HUES6 (cell line): ENCODE results near the gene SUMO2.

Experiments used
- H3K27ac ChIP-seq: 2 replicates; pipeline ENCODE4 v1.7.0; 2013; ENCODE audit warnings: low read depth, mild to moderate bottlenecking, low read length, inconsistent platforms
- H3K27me3 ChIP-seq: 2 replicates; pipeline ENCODE4 v1.6.1; 2013; ENCODE audit warnings: low read length; ENCODE audit not compliant: control insufficient read depth, insufficient read depth
- H3K36me3 ChIP-seq: 2 replicates; pipeline ENCODE4 v1.6.1; 2013; ENCODE audit warnings: low read length; ENCODE audit not compliant: control insufficient read depth, insufficient read depth
- H3K4me1 ChIP-seq: 2 replicates; pipeline ENCODE4 v1.6.1; 2013; ENCODE audit warnings: low read length; ENCODE audit not compliant: control insufficient read depth, insufficient read depth
- H3K4me3 ChIP-seq: 2 replicates; pipeline ENCODE4 v1.5.1; 2013; ENCODE audit warnings: low read depth, low read length
- H3K9ac ChIP-seq: one replicate; pipeline ENCODE4 v1.6.1; 2013; ENCODE audit warnings: mild to moderate bottlenecking, low read length
- H3K9me3 ChIP-seq: 2 replicates; pipeline ENCODE4 v1.6.1; 2013; ENCODE audit warnings: low read depth, low read length; ENCODE audit not compliant: control insufficient read depth, insufficient read depth

Gene SUMO2

DNA sequence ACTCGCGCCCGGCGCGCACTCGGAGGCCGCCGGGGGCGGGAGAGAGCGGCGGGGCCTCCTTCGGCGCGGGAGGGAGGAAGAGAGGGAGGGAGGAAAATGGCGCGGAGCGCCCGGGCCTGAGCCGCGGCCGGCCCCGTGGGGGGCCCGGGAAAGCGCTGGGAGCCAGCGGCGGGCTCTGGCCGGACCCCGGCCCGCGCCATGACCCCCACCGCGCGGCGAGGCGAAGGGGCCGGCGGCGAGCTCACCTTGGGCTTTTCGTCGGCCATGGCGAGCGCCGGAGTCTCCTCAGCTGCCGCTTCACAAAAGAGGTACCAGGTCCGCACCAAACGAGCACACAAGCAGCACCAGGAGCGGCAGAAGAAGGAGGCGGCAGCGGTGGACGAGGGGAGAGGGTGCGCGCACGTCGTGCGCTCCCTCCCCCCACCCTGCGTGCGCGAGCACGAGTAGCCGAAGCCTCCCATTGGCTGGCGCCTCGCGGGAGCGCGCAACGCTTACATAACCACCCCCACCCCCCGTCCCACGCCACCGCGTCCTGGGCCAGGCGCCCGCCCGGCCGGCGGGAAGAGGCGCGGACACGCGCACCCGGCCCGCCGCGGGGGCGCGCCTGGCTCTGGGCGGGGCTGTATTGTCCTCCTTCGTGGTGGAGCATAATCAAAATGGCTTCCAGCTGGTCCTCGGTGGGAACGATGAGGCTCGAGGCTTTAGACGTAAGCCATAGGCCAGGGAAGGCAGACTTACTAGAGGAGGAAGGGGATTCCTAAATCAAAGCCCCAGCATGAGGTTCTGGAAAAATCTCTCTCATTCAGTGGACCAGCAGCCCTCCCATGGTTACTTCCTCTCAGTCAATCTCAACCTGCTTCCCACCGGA is at the start of gene SUMO2:
TSS of gene SUMO2 (minus strand) at position 391 of the 868 bp plus-strand sequence. CDS start at position 266, 125 bp downstream.
- peak within 1 kb of the TSS; percentile 100 for H3K9ac ChIP-seq
- peak within 1 kb of the TSS; percentile 96 for H3K27ac ChIP-seq
- no peaks in the 10 kb centered on the region for H3K27me3 ChIP-seq
- peak within 1 kb of the TSS; percentile 97 for H3K4me3 ChIP-seq
- H3K36me3 ChIP-seq: peaks cover 32% of the 10 kb centered on the region
- H3K4me1 ChIP-seq: peaks cover 8% of the 10 kb centered on the region; the same call in 1 of the 2 replicates
- no peaks in the 10 kb centered on the region for H3K9me3 ChIP-seq

DNA sequence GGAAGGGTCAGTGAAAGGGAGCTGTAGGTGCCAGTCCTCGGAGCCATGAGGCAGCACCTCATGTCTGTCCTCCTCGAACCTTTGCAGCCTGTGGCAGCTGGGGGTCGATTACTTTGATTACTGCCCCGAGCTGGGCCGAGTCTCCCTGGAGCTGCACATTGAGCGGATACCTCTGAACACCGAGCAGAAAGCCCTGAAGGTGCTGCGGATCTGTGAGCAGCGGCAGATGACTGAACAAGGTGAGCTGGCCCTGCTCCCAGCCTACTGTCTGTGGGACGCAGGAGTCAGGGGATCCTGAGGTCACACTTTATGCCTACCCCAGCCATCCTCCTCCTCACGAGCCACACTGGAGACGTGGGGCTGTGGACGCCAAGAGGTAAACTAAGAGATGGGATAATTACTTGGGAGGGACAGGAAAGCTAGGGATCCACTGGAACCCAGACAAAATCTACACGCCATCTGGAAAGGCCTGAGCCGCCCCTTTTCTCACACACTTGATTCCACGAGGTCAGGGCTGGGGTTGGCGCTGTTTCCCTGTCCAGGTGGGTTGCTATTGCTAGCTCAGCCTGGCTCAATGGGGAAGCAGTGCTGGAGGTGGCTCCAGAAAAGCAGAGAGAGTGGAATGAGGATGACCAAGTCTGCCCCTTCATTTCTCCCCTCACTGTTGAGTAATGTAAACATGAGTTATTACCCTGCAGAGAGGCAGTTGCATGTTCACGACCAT is 49.1 kb upstream of the SUMO2 start:
- H3K4me1 ChIP-seq: no peaks in the 10 kb centered on the region
- no peak overlapping the region for H3K4me3 ChIP-seq
- H3K9ac ChIP-seq: no peak overlapping the region
- no peaks in the 10 kb centered on the region for H3K9me3 ChIP-seq
- H3K27ac ChIP-seq: no peak overlapping the region
- H3K36me3 ChIP-seq: peaks cover 85% of the 10 kb centered on the region
- no peaks in the 10 kb centered on the region for H3K27me3 ChIP-seq

DNA sequence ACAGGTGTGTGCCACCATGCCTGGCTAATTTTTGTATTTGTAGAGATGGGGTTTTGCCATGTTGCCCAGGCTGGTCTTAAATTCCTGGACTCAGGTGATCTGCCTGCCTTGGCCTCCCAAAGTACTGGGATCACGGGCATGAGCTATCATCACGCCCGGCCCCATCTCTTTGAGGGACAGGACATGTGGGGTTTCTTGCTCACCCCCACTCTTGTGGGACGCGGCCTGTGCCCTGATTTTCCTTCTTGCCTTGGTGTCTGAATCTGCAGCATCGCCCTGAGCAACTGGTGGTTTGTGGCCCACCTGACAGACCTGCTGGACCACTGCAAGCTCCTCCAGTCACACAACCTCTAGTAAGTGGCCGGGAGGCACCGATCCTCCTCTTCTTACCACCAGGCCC is 48.3 kb upstream of the SUMO2 start:
- no peaks in the 10 kb centered on the region for H3K27me3 ChIP-seq
- no peak overlapping the region for H3K9ac ChIP-seq
- H3K4me1 ChIP-seq: no peaks in the 10 kb centered on the region
- no peak overlapping the region for H3K4me3 ChIP-seq
- H3K36me3 ChIP-seq: peaks cover 85% of the 10 kb centered on the region
- no peak overlapping the region for H3K27ac ChIP-seq
- H3K9me3 ChIP-seq: no peaks in the 10 kb centered on the region

DNA sequence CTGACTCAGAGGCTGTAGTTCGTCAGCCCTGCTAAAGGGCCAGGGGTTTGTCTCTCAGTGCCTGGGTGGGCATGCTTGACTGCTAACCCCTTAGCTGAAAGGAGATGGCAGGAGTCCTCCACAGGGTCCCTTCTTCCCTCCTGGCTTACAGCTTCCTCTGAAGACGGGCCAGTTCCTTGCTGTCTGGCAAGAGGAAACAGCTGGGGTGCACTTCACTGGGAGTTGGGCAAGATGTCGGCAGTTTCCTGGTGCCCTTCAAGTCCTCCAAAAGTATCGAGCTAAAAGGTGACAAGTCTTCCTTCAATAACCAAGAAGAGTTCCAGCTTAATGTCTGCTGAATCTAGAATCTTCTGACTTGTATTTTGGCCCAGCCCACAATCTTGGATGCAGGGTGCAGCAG is 46.1 kb upstream of the SUMO2 start:
- H3K36me3 ChIP-seq: peaks cover 83% of the 10 kb centered on the region
- H3K9ac ChIP-seq: no peak overlapping the region
- no peak overlapping the region for H3K4me3 ChIP-seq
- H3K4me1 ChIP-seq: no peaks in the 10 kb centered on the region
- H3K9me3 ChIP-seq: no peaks in the 10 kb centered on the region
- no peaks in the 10 kb centered on the region for H3K27me3 ChIP-seq
- H3K27ac ChIP-seq: no peak overlapping the region

DNA sequence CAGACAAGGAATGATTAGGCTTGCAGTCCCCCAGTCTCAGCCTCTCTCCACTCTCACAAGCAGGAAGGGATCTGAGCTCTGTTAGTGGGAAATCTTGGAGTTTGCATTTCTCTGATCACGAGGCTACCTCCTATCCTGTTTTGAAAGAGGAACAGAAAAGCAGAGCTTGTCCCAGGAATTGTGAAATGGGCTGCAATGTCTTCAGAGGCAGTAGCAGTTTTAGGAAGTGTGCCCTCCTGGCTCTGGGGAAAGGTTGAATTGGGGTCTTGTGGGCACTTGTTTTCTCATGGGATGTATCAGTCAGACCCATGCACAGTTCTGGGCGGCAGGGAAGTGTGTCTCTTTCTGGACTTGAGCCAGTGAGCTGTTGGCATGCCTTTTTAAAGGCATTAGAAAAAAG is 45.5 kb upstream of the SUMO2 start:
- Histone ChIP-seq H3K4me1 (no peaks in the 10 kb centered on the region), H3K4me3 (no peak overlapping the region), H3K36me3 (peaks cover 84% of the 10 kb centered on the region), H3K9ac (no peak overlapping the region), H3K27ac (no peak overlapping the region), H3K9me3 (no peaks in the 10 kb centered on the region), H3K27me3 (no peaks in the 10 kb centered on the region)

DNA sequence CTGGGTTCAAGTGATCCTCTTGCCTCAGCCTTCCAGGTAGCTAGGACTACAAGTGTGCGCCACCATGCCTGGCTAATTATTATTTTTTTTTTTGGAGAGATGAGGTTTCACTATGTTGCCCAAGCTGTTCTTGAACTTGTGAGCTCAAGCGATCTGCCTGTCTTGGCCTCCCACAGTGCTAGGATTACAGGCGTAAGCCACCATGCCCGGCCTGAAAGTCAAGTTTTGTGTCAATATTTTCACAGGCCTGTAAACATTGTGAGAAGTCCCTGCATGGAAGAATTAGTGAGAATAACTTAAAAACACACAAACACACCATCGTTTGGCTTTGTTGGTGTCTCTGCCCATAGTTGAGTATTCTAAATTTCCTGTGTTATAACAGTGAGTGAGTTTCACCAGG is 45.0 kb upstream of the SUMO2 start:
- no peak overlapping the region for H3K9ac ChIP-seq
- H3K4me1 ChIP-seq: no peaks in the 10 kb centered on the region
- H3K27ac ChIP-seq: no peak overlapping the region
- H3K9me3 ChIP-seq: no peaks in the 10 kb centered on the region
- no peak overlapping the region for H3K4me3 ChIP-seq
- H3K27me3 ChIP-seq: no peaks in the 10 kb centered on the region
- peaks cover 83% of the 10 kb centered on the region for H3K36me3 ChIP-seq

DNA sequence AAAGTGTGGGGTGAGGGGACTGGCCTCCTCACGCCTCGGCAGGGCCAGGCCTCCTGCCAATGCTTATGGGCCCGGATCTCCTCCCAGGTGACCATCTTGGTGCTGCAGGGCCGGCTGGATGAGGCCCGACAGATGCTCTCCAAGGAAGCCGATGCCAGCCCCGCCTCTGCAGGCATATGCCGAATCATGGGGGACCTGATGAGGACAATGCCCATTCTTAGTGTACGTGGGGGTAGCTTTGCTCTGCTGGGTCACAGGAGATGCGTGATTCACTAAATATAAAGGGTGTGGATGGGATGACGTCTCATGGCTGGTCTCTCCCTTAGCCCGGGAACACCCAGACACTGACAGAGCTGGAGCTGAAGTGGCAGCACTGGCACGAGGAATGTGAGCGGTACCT is 42.3 kb upstream of the SUMO2 start:
- Histone ChIP-seq H3K36me3 (peaks cover 72% of the 10 kb centered on the region), H3K27ac (no peak overlapping the region), H3K27me3 (no peaks in the 10 kb centered on the region), H3K9me3 (no peaks in the 10 kb centered on the region), H3K4me3 (no peak overlapping the region), H3K9ac (no peak overlapping the region), H3K4me1 (no peaks in the 10 kb centered on the region)

DNA sequence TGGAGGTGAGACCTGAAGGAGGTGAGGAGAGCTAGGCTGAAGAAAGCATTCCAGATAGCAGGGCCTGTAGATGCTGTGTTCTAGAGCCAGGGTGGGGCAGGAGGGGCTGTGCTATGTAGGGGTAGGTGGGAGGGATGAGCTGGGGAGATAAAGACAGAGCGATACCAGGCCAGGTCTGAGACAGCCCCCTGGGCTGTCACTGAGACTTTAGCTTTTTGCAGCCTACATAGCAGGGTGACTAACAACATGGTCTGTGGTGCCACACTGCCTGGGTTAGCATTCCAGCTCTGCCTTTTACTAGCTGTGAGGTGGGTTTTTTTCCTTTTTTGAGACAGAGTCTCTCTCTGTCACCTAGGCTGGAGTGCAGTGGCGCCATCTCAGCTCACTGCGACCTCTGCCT is 37.1 kb upstream of the SUMO2 start:
- Histone ChIP-seq H3K27ac (no peak overlapping the region), H3K4me3 (no peak overlapping the region), H3K27me3 (no peaks in the 10 kb centered on the region), H3K4me1 (no peaks in the 10 kb centered on the region), H3K9ac (no peak overlapping the region), H3K36me3 (peaks cover 76% of the 10 kb centered on the region), H3K9me3 (no peaks in the 10 kb centered on the region)

DNA sequence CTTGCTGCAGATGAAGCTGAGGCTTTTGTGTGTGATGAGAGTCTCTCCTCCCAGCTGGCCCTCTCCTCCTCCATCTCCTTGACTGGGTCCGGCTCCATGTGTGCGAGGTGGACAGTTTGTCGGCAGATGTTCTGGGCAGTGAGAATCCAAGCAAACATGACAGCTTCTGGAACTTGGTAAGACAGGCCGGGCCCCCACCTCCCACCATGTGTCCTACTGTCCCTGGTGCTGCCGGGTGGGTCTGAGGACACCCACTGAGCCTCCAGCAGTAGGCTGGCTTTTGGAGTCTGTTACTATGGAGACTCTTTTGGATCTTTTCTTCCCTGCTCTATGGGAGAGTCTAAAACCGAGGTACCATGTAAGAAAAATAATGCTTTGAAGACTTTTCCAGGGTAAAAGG is 35.4 kb upstream of the SUMO2 start:
- Histone ChIP-seq H3K4me3 (no peak overlapping the region), H3K27ac (no peak overlapping the region), H3K4me1 (no peaks in the 10 kb centered on the region), H3K9ac (no peak overlapping the region), H3K36me3 (peaks cover 80% of the 10 kb centered on the region), H3K27me3 (no peaks in the 10 kb centered on the region), H3K9me3 (no peaks in the 10 kb centered on the region)

DNA sequence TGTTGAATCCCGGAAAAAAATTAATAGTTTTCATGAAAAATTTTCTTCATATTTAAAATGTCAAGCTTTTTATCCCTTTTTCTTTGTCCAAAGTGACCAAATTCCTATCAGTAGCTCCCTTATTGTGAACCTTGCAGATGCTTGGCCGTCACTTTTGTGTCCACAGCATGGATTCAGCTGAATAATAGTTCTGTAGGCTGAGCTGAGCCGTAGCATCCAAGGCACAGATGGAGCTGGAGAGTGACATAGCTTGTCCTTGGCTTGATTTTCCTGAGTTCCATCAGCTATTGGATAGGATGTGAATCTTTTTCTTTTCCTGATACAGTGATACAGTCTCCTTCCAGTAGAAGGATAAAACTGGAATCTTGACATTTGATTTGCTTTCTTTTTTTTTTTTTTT is 26.3 kb upstream of the SUMO2 start:
- Histone ChIP-seq H3K27me3 (no peaks in the 10 kb centered on the region), H3K36me3 (peaks cover 46% of the 10 kb centered on the region), H3K4me1 (no peaks in the 10 kb centered on the region), H3K9ac (no peak overlapping the region), H3K27ac (no peak overlapping the region), H3K4me3 (no peak overlapping the region), H3K9me3 (no peaks in the 10 kb centered on the region)

DNA sequence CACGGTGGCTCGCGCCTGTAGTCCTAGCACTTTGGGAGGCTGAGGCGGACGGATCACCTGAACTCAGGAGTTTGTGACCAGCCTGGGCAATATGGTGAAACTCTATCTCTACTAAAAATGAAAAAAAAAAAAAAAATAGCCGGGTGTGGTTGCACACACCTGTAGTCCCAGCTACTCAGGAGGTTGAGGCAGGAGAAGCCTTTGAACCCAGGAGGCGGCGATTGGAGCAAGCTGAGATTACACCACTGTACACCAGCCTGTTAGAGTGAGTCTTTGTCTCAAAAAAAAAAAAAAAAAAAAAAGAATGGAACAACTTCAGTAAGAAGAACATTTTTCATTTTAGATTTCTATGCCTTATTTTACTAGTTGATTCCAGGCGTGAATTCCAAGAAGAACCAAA is 25.4 kb upstream of the SUMO2 start:
- Histone ChIP-seq H3K27ac (no peak overlapping the region), H3K36me3 (peaks cover 38% of the 10 kb centered on the region), H3K4me1 (no peaks in the 10 kb centered on the region), H3K27me3 (no peaks in the 10 kb centered on the region), H3K9ac (no peak overlapping the region), H3K4me3 (no peak overlapping the region), H3K9me3 (no peaks in the 10 kb centered on the region)
